IMR-90 (cell line): ENCODE data around the gene LDLRAD4. TPM values are rescaled to one million over a fixed set of nuclear protein-coding genes. Genes with fewer than 3 reads are reported as not detected.

Source experiments
- ATAC-seq: fragments of 200-7000 bp; cut with Tn5 transposase; 2 replicates; pipeline ENCODE4 v1.9.1; 2020; ENCODE audit warnings: low read depth, mild to moderate bottlenecking, moderate library complexity
- BruUV-seq: library from RNA; stranded (reverse); fragments of 400-500 nt; replicated peaks from 2 replicates; lab custom pipeline; 2021; lab: Mats Ljungman, UMichigan
- CTCF ChIA-PET: fragments of 300-600 bp; formaldehyde crosslinking; extraction: SDS; loops from one replicate; lab custom pipeline; 2021; ENCODE audit warnings: antibody characterized with exemption; lab: Yijun Ruan, JAX
- POLR2A ChIA-PET: fragments of 300-600 bp; sonication (Branson Sonifier 250); formaldehyde crosslinking; loops from one replicate; lab custom pipeline; 2022; ENCODE audit warnings: antibody characterized with exemption; ENCODE audit not compliant: unreplicated experiment; lab: Charles Lee
- DNase-seq: peaks from one replicate; pipeline ENCODE4 v3.0.0; 2013
- H2AFZ ChIP-seq: replicated peaks from 2 replicates; pipeline ENCODE3; 2013; ENCODE audit warnings: low read length, mild to moderate bottlenecking; ENCODE audit not compliant: poor library complexity
- H2AK5ac ChIP-seq: 2 replicates; pipeline ENCODE4 v1.6.1; 2013; ENCODE audit warnings: low read depth, low read length, inconsistent platforms
- H2AK9ac ChIP-seq: replicated peaks from 2 replicates; pipeline ENCODE3; 2013; ENCODE audit warnings: mild to moderate bottlenecking, low read depth, low read length, moderate library complexity; ENCODE audit not compliant: poor library complexity
- H2BK120ac ChIP-seq: 2 replicates; pipeline ENCODE4 v1.6.1; 2013; ENCODE audit warnings: low read depth, low read length, inconsistent platforms
- H2BK15ac ChIP-seq: 3 replicates; pipeline ENCODE4 v1.6.1; 2013; ENCODE audit warnings: low read depth, low read length, inconsistent platforms
- H2BK20ac ChIP-seq: 2 replicates; pipeline ENCODE4 v1.6.1; 2013; ENCODE audit warnings: low read depth, mild to moderate bottlenecking, inconsistent platforms, low read length, moderate library complexity
- H2BK5ac ChIP-seq: 2 replicates; pipeline ENCODE4 v1.6.1; 2013; ENCODE audit warnings: mild to moderate bottlenecking, low read depth, low read length, inconsistent platforms; ENCODE audit not compliant: poor library complexity, severe bottlenecking
- H3K14ac ChIP-seq: replicated peaks from 2 replicates; pipeline ENCODE4 v1.6.1; 2013; ENCODE audit warnings: low read depth, low read length, inconsistent platforms
- H3K18ac ChIP-seq: 2 replicates; pipeline ENCODE4 v1.6.1; 2013; ENCODE audit warnings: low read depth, low read length, control low read depth
- H3K23ac ChIP-seq: 2 replicates; pipeline ENCODE4 v1.6.1; 2013; ENCODE audit warnings: low read depth, low read length, inconsistent platforms
- H3K27ac ChIP-seq: 2 replicates; pipeline ENCODE4 v1.5.1; 2013; ENCODE audit warnings: mild to moderate bottlenecking, control low read depth, low read length; ENCODE audit not compliant: insufficient read depth
- H3K27me3 ChIP-seq: 2 replicates; pipeline ENCODE4 v1.6.1; 2013; ENCODE audit warnings: low read length; ENCODE audit not compliant: control insufficient read depth, insufficient read depth
- H3K36me3 ChIP-seq: 2 replicates; pipeline ENCODE4 v1.6.1; 2013; ENCODE audit warnings: low read length, mixed read lengths; ENCODE audit not compliant: control insufficient read depth, insufficient read depth
- H3K4ac ChIP-seq: 2 replicates; pipeline ENCODE4 v1.6.1; 2013; ENCODE audit warnings: low read depth, low read length, inconsistent platforms
- H3K4me1 ChIP-seq: 2 replicates; pipeline ENCODE4 v1.6.1; 2013; ENCODE audit warnings: low read length, mixed read lengths; ENCODE audit not compliant: control insufficient read depth, insufficient read depth
- H3K4me2 ChIP-seq: 2 replicates; pipeline ENCODE4 v1.6.1; 2013; ENCODE audit warnings: low read depth, mild to moderate bottlenecking, control low read depth, low read length, moderate library complexity
- H3K4me3 ChIP-seq: 2 replicates; pipeline ENCODE4 v1.5.1; 2013; ENCODE audit warnings: low read depth, mild to moderate bottlenecking, control low read depth, low read length, moderate library complexity; ENCODE audit not compliant: insufficient read depth
- H3K56ac ChIP-seq: 2 replicates; pipeline ENCODE4 v1.6.1; 2013; ENCODE audit warnings: low read length, inconsistent platforms; ENCODE audit not compliant: insufficient read depth; ENCODE audit errors: extremely low read depth
- H3K79me1 ChIP-seq, 2 experiments: 2 replicates each; pipeline ENCODE4 v1.6.1; 2013; ENCODE audit warnings: low read length in 2 of 2, inconsistent platforms in 1 of 2, low read depth in 1 of 2
- H3K9ac ChIP-seq: 2 replicates; pipeline ENCODE4 v1.6.1; 2013; ENCODE audit warnings: low read depth, low read length, control low read depth
- H3K9me1 ChIP-seq: 2 replicates; pipeline ENCODE4 v1.6.1; 2013; ENCODE audit warnings: low read length, inconsistent platforms; ENCODE audit not compliant: insufficient read depth
- H3K9me3 ChIP-seq: 2 replicates; pipeline ENCODE4 v1.6.1; 2013; ENCODE audit warnings: low read length; ENCODE audit not compliant: control insufficient read depth, insufficient read depth
- H4K20me1 ChIP-seq: 2 replicates; pipeline ENCODE4 v1.6.1; 2013; ENCODE audit warnings: low read length, inconsistent platforms; ENCODE audit not compliant: insufficient read depth
- H4K5ac ChIP-seq: 2 replicates; pipeline ENCODE4 v1.6.1; 2013; ENCODE audit warnings: mild to moderate bottlenecking, low read depth, low read length, control low read depth
- H4K8ac ChIP-seq, 2 experiments: 2 replicates each; pipeline ENCODE4 v1.6.1; 2013; ENCODE audit warnings: low read depth in 2 of 2, low read length in 2 of 2, control low read depth in 1 of 2, inconsistent platforms in 1 of 2
- H4K91ac ChIP-seq: 2 replicates; pipeline ENCODE4 v1.6.1; 2013; ENCODE audit warnings: low read depth, low read length, inconsistent platforms; ENCODE audit not compliant: insufficient read depth
- BHLHE40 ChIP-seq: fragments of 150-350 bp; IDR thresholded peaks from 2 replicates; pipeline ENCODE4 v1.6.1; 2016; ENCODE audit warnings: mild to moderate bottlenecking, low read depth, low read length
- CHD1 ChIP-seq: IDR thresholded peaks from 2 replicates; pipeline ENCODE4 v1.6.1; 2012; ENCODE audit warnings: low read depth, low read length, improper control_type of control experiment
- FOS ChIP-seq: fragments of 150-350 bp; IDR thresholded peaks from 2 replicates; pipeline ENCODE4 v1.6.1; 2016; ENCODE audit warnings: low read depth, low read length
- MAFK ChIP-seq: IDR thresholded peaks from 2 replicates; pipeline ENCODE4 v1.6.1; 2012; ENCODE audit warnings: low read depth, low read length, improper control_type of control experiment
- MAZ ChIP-seq: IDR thresholded peaks from 2 replicates; pipeline ENCODE4 v1.6.1; 2012; ENCODE audit warnings: low read depth, mild to moderate bottlenecking, low read length, improper control_type of control experiment, moderate library complexity, borderline replicate concordance
- NFE2L2 ChIP-seq: fragments of 150-350 bp; IDR thresholded peaks from 2 replicates; pipeline ENCODE4 v1.6.1; 2016; ENCODE audit warnings: low read depth, mild to moderate bottlenecking, low read length
- POLR2A ChIP-seq: IDR thresholded peaks from 2 replicates; pipeline ENCODE4 v1.6.1; 2012; ENCODE audit warnings: mild to moderate bottlenecking, low read depth, low read length
- RAD21 ChIP-seq: IDR thresholded peaks from 2 replicates; pipeline ENCODE4 v1.6.1; 2012; ENCODE audit warnings: low read length, improper control_type of control experiment
- RCOR1 ChIP-seq: IDR thresholded peaks from 2 replicates; pipeline ENCODE4 v1.6.1; 2012; ENCODE audit warnings: mild to moderate bottlenecking, low read length, improper control_type of control experiment; ENCODE audit not compliant: insufficient replicate concordance
- WGBS, 2 experiments: methylation state at CpG; one replicate each; pipeline versions ENCODE4 v1.1.5 to v1.1.7; 2013; ENCODE audit warnings: missing lambda C conversion rate in 2 of 2; ENCODE audit not compliant: insufficient read length in 1 of 2; ENCODE audit errors: extremely low coverage in 2 of 2; 5-methylcytosine and 5-hydroxymethylcytosine counted together
- dilution Hi-C: fragments of 300-500 bp; cut with HindIII; formaldehyde crosslinking; loops from one replicate; pipeline ENCODE4 v1.14.3; 2018; ENCODE audit warnings: low sequenced_read_pairs; ENCODE audit not compliant: unreplicated experiment
- in situ Hi-C: fragments of 300-500 bp; cut with MboI; formaldehyde crosslinking; loops from 3 replicates; pipeline ENCODE4 v1.14.3; 2019; ENCODE audit warnings: low sequenced_read_pairs, inconsistent platforms, mixed read lengths
- intact Hi-C: fragments of 100-400 bp; cut with micrococcal nuclease; formaldehyde crosslinking; loops from 2 replicates; pipeline ENCODE4 v1.10.0; 2022
- polyA plus RNA-seq, 3 experiments: library from polyadenylated mRNA; depleted of rRNA; stranded (reverse); fragments of >200 nt; gene quantifications; 2 replicates each; pipeline ENCODE4 v1.2.3, GENCODE V29; 2012; ENCODE audit warnings: low replicate concordance in 1 of 3
- total RNA-seq: library from RNA; depleted of rRNA; stranded (reverse); fragments of >200 nt; gene quantifications from 2 replicates; pipeline ENCODE4 v1.2.3, GENCODE V29; 2012
- TF ChIP-seq, protein P1 (sequence below): fragments of 150-350 bp; IDR thresholded peaks from 2 replicates; pipeline ENCODE4 v1.6.1; 2016; ENCODE audit warnings: low read depth, mild to moderate bottlenecking, low read length, moderate library complexity, borderline replicate concordance
- TF ChIP-seq, protein P2 (sequence below): conservative IDR thresholded peaks from 2 replicates; pipeline ENCODE4 v1.5.1; 2012; ENCODE audit warnings: mild to moderate bottlenecking, low read depth, low read length, improper control_type of control experiment

Gene LDLRAD4
- total and polyA plus RNA-seq, 2 of the 4 experiments (the other 2 are of a cell fraction), result not detected

- H3K9me1 ChIP-seq, result no peaks in the 10 kb centered on the region
- in situ Hi-C loops, result loop anchor here (25.0 kb wide), 2 partner anchors 635 to 885 kb away; no protein-coding TSS in a partner anchor
- 100% methylated on average over 1 of the region's 4 CpGs; no CpG with 5 or more reads in 1 of the 2 experiments for WGBS, 2 experiments
- H3K4ac ChIP-seq, result no peak overlapping the region
- H2AK9ac ChIP-seq, result no peak overlapping the region
- no TSS peak for BruUV-seq
- H3K27ac ChIP-seq, result no peak overlapping the region
- H3K36me3 ChIP-seq, result no peaks in the 10 kb centered on the region
- CTCF ChIA-PET, result no interaction called here
- H3K56ac ChIP-seq, result no peak overlapping the region
- TF ChIP-seq MAZ, result no peak
- no peak for TF ChIP-seq NFE2L2
- TF ChIP-seq CHD1, result no peak
- TF ChIP-seq POLR2A, result no peak
- TF ChIP-seq FOS, result no peak
- TF ChIP-seq RAD21, result no peak
- no peak for TF ChIP-seq RCOR1
- TF ChIP-seq, protein P1, sequence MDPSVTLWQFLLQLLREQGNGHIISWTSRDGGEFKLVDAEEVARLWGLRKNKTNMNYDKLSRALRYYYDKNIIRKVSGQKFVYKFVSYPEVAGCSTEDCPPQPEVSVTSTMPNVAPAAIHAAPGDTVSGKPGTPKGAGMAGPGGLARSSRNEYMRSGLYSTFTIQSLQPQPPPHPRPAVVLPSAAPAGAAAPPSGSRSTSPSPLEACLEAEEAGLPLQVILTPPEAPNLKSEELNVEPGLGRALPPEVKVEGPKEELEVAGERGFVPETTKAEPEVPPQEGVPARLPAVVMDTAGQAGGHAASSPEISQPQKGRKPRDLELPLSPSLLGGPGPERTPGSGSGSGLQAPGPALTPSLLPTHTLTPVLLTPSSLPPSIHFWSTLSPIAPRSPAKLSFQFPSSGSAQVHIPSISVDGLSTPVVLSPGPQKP, result no peak
- no peak for TF ChIP-seq MAFK
- TF ChIP-seq BHLHE40, result no peak
- TF ChIP-seq, protein P2, sequence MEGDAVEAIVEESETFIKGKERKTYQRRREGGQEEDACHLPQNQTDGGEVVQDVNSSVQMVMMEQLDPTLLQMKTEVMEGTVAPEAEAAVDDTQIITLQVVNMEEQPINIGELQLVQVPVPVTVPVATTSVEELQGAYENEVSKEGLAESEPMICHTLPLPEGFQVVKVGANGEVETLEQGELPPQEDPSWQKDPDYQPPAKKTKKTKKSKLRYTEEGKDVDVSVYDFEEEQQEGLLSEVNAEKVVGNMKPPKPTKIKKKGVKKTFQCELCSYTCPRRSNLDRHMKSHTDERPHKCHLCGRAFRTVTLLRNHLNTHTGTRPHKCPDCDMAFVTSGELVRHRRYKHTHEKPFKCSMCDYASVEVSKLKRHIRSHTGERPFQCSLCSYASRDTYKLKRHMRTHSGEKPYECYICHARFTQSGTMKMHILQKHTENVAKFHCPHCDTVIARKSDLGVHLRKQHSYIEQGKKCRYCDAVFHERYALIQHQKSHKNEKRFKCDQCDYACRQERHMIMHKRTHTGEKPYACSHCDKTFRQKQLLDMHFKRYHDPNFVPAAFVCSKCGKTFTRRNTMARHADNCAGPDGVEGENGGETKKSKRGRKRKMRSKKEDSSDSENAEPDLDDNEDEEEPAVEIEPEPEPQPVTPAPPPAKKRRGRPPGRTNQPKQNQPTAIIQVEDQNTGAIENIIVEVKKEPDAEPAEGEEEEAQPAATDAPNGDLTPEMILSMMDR, result no peak
- H3K18ac ChIP-seq, result no peak overlapping the region
- H4K5ac ChIP-seq, result no peak overlapping the region
- no peaks in the 10 kb centered on the region for H4K20me1 ChIP-seq
- H2AFZ ChIP-seq, result no peak overlapping the region
- no peak overlapping the region for H3K14ac ChIP-seq
- H3K4me1 ChIP-seq, result no peaks in the 10 kb centered on the region
- peaks cover 13% of the 10 kb centered on the region for H3K27me3 ChIP-seq
- H2BK15ac ChIP-seq, result no peak overlapping the region
- DNase-seq (no peak), ATAC-seq (no peak)
- H2BK5ac ChIP-seq, result no peak overlapping the region
- H3K79me1 ChIP-seq, result no peaks in the 10 kb centered on the region
- H4K8ac ChIP-seq, result no peak overlapping the region
- no peak overlapping the region for H2AK5ac ChIP-seq
- intact Hi-C loops, result no loop called here
- no peak overlapping the region for H3K4me3 ChIP-seq
- dilution Hi-C loops, result no loop called here
- no peak overlapping the region for H2BK120ac ChIP-seq
- no peak overlapping the region for H2BK20ac ChIP-seq
- POLR2A ChIA-PET, result no interaction called here
- no peaks in the 10 kb centered on the region for H3K9me3 ChIP-seq
- H3K4me2 ChIP-seq, result no peak overlapping the region
- H3K23ac ChIP-seq, result no peak overlapping the region
- H3K9ac ChIP-seq, result no peak overlapping the region
- no peak overlapping the region for H4K91ac ChIP-seq
Observed at GRCh38 chr18:13647761-13648160, 429.2 kb downstream of the LDLRAD4 start.
